ENCODE data around the gene SDK1. TPM values are rescaled to one million over a fixed set of nuclear protein-coding genes. Genes with fewer than 3 reads are reported as not detected.

SDK1 gene
- total RNA-seq, 1 donor from 2014 or later, result 4.3 TPM

- Mint-ChIP-seq H3K4me3 (ENCODE audit: unreplicated experiment) (no peak overlapping the region), H3K36me3 (ENCODE audit: low read depth, unreplicated experiment) (peaks cover 29% of the 10 kb centered on the region), H3K4me1 (ENCODE audit: unreplicated experiment) (no peaks in the 10 kb centered on the region), H3K27me3 (ENCODE audit: unreplicated experiment) (peaks cover 12% of the 10 kb centered on the region), H3K9me3 (ENCODE audit: unreplicated experiment) (peaks cover 29% of the 10 kb centered on the region), H3K27ac (ENCODE audit: unreplicated experiment) (no peak overlapping the region)
- DNase-seq (ENCODE audit: low spot score), result no peak
- no peak for TF ChIP-seq CTCF (IDR thresholded peaks at IDR 0.05; ENCODE audit: unreplicated experiment)
Observed at GRCh38 chr7:4245866-4246470, 944.9 kb downstream of the SDK1 start.

- Mint-ChIP-seq H3K27me3 (ENCODE audit: unreplicated experiment) (peaks cover 12% of the 10 kb centered on the region), H3K36me3 (ENCODE audit: low read depth, unreplicated experiment) (peaks cover 29% of the 10 kb centered on the region), H3K27ac (ENCODE audit: unreplicated experiment) (no peak overlapping the region), H3K4me1 (ENCODE audit: unreplicated experiment) (no peaks in the 10 kb centered on the region), H3K4me3 (ENCODE audit: unreplicated experiment) (no peak overlapping the region), H3K9me3 (ENCODE audit: unreplicated experiment) (peaks cover 29% of the 10 kb centered on the region)
- TF ChIP-seq CTCF (IDR thresholded peaks at IDR 0.05; ENCODE audit: unreplicated experiment), result no peak
- no peak for DNase-seq (ENCODE audit: low spot score)
Observed at GRCh38 chr7:4246536-4246935, 945.5 kb downstream of the SDK1 start.

DNA sequence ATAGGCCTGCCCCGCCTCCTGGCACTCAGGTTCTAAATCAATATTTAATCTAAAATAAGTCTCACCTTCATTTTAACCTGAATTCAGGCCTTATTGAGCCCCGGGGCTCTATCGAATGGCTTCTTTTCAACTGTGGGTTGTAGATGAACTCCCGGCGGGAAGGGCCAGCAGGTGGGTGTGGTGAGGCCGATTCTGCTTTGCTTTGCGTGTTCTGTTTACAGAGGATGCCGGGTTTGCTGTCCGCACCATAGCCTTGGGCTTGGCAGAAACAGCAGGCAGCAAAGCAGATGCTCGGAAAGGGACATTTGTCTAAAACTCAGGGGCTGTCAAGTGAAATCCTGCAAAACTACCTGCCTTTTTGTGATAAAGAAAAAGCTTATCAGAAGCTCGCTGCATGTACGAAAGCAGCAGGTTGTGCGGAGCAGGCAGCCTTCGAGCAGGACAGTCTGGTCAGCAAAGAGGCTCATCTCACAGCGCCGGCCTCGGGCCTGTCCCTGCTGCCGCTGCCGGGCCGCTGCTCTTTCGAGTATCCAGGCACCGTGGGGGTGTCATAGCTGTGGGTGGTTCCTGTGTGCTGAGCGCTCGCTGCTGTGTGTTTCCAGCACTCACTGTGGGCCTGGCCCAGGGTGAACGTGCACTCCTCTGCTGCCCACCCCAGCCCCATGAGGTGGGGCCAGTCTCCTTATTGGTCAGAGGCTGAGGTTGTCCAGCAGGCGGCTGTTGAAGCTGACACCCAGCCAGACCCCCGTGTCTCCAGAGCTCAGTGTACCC lies 946.2 kb downstream of the SDK1 start:
- Mint-ChIP-seq H3K36me3 (ENCODE audit: low read depth, unreplicated experiment) (peaks cover 29% of the 10 kb centered on the region), H3K27me3 (ENCODE audit: unreplicated experiment) (peaks cover 9% of the 10 kb centered on the region), H3K27ac (ENCODE audit: unreplicated experiment) (no peak overlapping the region), H3K4me3 (ENCODE audit: unreplicated experiment) (no peak overlapping the region), H3K9me3 (ENCODE audit: unreplicated experiment) (peaks cover 29% of the 10 kb centered on the region), H3K4me1 (ENCODE audit: unreplicated experiment) (no peaks in the 10 kb centered on the region)
- no peak for TF ChIP-seq CTCF (IDR thresholded peaks at IDR 0.05; ENCODE audit: unreplicated experiment)
- DNase-seq (ENCODE audit: low spot score), result no peak

DNA sequence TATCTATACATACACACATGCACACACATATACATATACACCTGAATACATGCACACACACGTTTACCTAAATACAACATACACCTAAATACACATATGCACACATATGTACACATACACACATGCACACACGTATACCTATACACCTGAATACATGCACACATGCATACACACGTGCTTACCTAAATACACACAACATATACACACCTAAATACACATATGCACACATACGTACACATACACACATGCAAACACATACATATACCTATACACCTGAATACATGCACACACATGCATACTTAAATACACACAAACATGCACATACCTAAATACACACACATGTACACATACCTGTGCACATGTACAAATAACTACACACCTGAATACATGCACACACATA lies 947.2 kb downstream of the SDK1 start:
- Mint-ChIP-seq H3K4me1 (ENCODE audit: unreplicated experiment) (no peaks in the 10 kb centered on the region), H3K4me3 (ENCODE audit: unreplicated experiment) (no peak overlapping the region), H3K27me3 (ENCODE audit: unreplicated experiment) (peaks cover 9% of the 10 kb centered on the region), H3K36me3 (ENCODE audit: low read depth, unreplicated experiment) (peaks cover 25% of the 10 kb centered on the region), H3K9me3 (ENCODE audit: unreplicated experiment) (peaks cover 23% of the 10 kb centered on the region), H3K27ac (ENCODE audit: unreplicated experiment) (no peak overlapping the region)
- no peak for TF ChIP-seq CTCF (IDR thresholded peaks at IDR 0.05; ENCODE audit: unreplicated experiment)
- DNase-seq (ENCODE audit: low spot score), result no peak

- Mint-ChIP-seq H3K36me3 (ENCODE audit: low read depth, unreplicated experiment) (peaks cover 20% of the 10 kb centered on the region), H3K27me3 (ENCODE audit: unreplicated experiment) (peaks cover 9% of the 10 kb centered on the region), H3K27ac (ENCODE audit: unreplicated experiment) (no peak overlapping the region), H3K4me3 (ENCODE audit: unreplicated experiment) (no peak overlapping the region), H3K4me1 (ENCODE audit: unreplicated experiment) (no peaks in the 10 kb centered on the region), H3K9me3 (ENCODE audit: unreplicated experiment) (peaks cover 21% of the 10 kb centered on the region)
- no peak for TF ChIP-seq CTCF (IDR thresholded peaks at IDR 0.05; ENCODE audit: unreplicated experiment)
- DNase-seq (ENCODE audit: low spot score), result no peak
Observed at GRCh38 chr7:4249241-4249640, 948.2 kb downstream of the SDK1 start.

Data from endothelial cell (in vitro differentiated cells).